Omental fat pad (tissue), 4 donors: ENCODE measurements around the gene ACTRT3. TPM values are rescaled to one million over a fixed set of nuclear protein-coding genes. Genes with fewer than 3 reads are reported as not detected.
"Not testable (repeated sequence)": the region's sequence is repeated elsewhere in the genome, so short reads cannot be mapped to it uniquely, and the experiment has no call there.

Experiments used
- ATAC-seq: fragments of 150-250 bp; one replicate; pipeline ENCODE4 v1.9.1; 2016; ENCODE audit warnings: mild to moderate bottlenecking, moderate library complexity; ENCODE audit not compliant: low FRiP score
- DNase-seq: peaks from one replicate; pipeline ENCODE4 v3.0.0-alpha.2; 2019; ENCODE audit warnings: low spot score
- CTCF ChIP-seq, 3 donors: fragments of 450-650 bp; IDR thresholded peaks; one replicate each; pipeline ENCODE4 v1.5.1; 2016 to 2017; ENCODE audit warnings: antibody characterized with exemption in 3 of 3, mild to moderate bottlenecking in 3 of 3, moderate library complexity in 2 of 3
- total RNA-seq, 4 donors: library from RNA; depleted of rRNA; stranded (reverse); fragments of >200 nt; gene quantifications; one replicate each; pipeline ENCODE4 v1.1.0, GENCODE V29; 2016

ACTRT3 gene
- total RNA-seq, 4 donors from 2014 or later = 2.3 to 4.8 (median 2.8) TPM

- DNase-seq (no peak), ATAC-seq (no peak)
- no peak for TF ChIP-seq CTCF (IDR thresholded peaks at IDR 0.05)
Observed at GRCh38 chr3:169750665-169751064, 18.7 kb downstream of the ACTRT3 start.

GRCh38 chr3:169748670-169749069 lies 20.7 kb downstream of the ACTRT3 start:
- no peak for ATAC-seq
- no peak for TF ChIP-seq CTCF (IDR thresholded peaks at IDR 0.05)
- no peak for DNase-seq

GRCh38 chr3:169746924-169747323 lies 22.4 kb downstream of the ACTRT3 start:
- no peak for DNase-seq
- ATAC-seq = no peak
- no peak for TF ChIP-seq CTCF (IDR thresholded peaks at IDR 0.05)

- ATAC-seq (no peak), DNase-seq (no peak)
- TF ChIP-seq CTCF (IDR thresholded peaks at IDR 0.05) = no peak
Observed at GRCh38 chr3:169744366-169745054, 24.9 kb downstream of the ACTRT3 start.

GRCh38 chr3:169739067-169739466 lies 30.3 kb downstream of the ACTRT3 start:
- ATAC-seq (no peak), DNase-seq (no peak)
- no peak for TF ChIP-seq CTCF (IDR thresholded peaks at IDR 0.05)

GRCh38 chr3:169731857-169732256 lies 37.5 kb downstream of the ACTRT3 start:
- ATAC-seq = not testable (repeated sequence)

GRCh38 chr3:169722724-169723123 lies 46.6 kb downstream of the ACTRT3 start:
- no peak for ATAC-seq
- no peak for TF ChIP-seq CTCF (IDR thresholded peaks at IDR 0.05)

More at GRCh38 chr3:169731857-169732256, 37.5 kb downstream of the ACTRT3 start:
- DNase-seq = not testable (repeated sequence)

GRCh38 chr3:169718415-169718814 lies 50.9 kb downstream of the ACTRT3 start:
- not testable (repeated sequence) for ATAC-seq, DNase-seq

More at GRCh38 chr3:169722724-169723123, 46.6 kb downstream of the ACTRT3 start:
- DNase-seq = no peak
